GM12875 (cell line): ENCODE data around the gene IMP4.

Source experiments
- H3K4me3 ChIP-seq: one replicate; pipeline ENCODE4 v1.5.1; 2011; ENCODE audit warnings: low read depth, low read length, control low read depth
- CTCF ChIP-seq: IDR thresholded peaks from 2 replicates; pipeline ENCODE4 v1.5.1; 2011; ENCODE audit warnings: low read depth, mild to moderate bottlenecking, control low read depth, inconsistent platforms, low read length, moderate library complexity, borderline replicate concordance; ENCODE audit not compliant: insufficient read depth

Gene IMP4

GRCh38 chr2:130368786-130369185, 26.1 kb downstream of the IMP4 start:
- no peak for TF ChIP-seq CTCF
- no peak overlapping the region for H3K4me3 ChIP-seq

- H3K4me3 ChIP-seq = no peak overlapping the region
Observed at GRCh38 chr2:130369311-130369964, 26.7 kb downstream of the IMP4 start.

GRCh38 chr2:130369965-130370341, 27.3 kb downstream of the IMP4 start:
- no peak for TF ChIP-seq CTCF
- H3K4me3 ChIP-seq = no peak overlapping the region

More at GRCh38 chr2:130369311-130369964, 26.7 kb downstream of the IMP4 start:
- no peak for TF ChIP-seq CTCF

- H3K4me3 ChIP-seq = no peak overlapping the region
- TF ChIP-seq CTCF = no peak
Observed at GRCh38 chr2:130370490-130370889, 27.8 kb downstream of the IMP4 start.

GRCh38 chr2:130371723-130372054, 29.0 kb downstream of the IMP4 start:
- H3K4me3 ChIP-seq = peak overlapping the region; percentile 93
- TF ChIP-seq CTCF = no peak

- peak overlapping the region; percentile 93 for H3K4me3 ChIP-seq
- peak; percentile 94 for TF ChIP-seq CTCF
Observed at GRCh38 chr2:130372055-130372832, 29.5 kb downstream of the IMP4 start.
